Testis (tissue), 2 donors: ENCODE data around the gene TTC28.

ENCODE experiments used
- POLR2A ChIP-seq: fragments of 450-650 bp; IDR thresholded peaks from one replicate; pipeline ENCODE4 v1.6.1; 2017; ENCODE audit warnings: antibody characterized with exemption, mild to moderate bottlenecking, moderate library complexity
- TF ChIP-seq, protein P1 (sequence below), 3 experiments: fragments of 450-650 bp in 2 of 3; fragments of 200-600 bp in 1 of 3; sonication (generic) in 1 of 3; IDR thresholded peaks; one replicate each; pipeline ENCODE4 v1.5.1; 2016 to 2019; ENCODE audit warnings: antibody characterized with exemption in 3 of 3, mild to moderate bottlenecking in 2 of 3, moderate library complexity in 1 of 3

DNA sequence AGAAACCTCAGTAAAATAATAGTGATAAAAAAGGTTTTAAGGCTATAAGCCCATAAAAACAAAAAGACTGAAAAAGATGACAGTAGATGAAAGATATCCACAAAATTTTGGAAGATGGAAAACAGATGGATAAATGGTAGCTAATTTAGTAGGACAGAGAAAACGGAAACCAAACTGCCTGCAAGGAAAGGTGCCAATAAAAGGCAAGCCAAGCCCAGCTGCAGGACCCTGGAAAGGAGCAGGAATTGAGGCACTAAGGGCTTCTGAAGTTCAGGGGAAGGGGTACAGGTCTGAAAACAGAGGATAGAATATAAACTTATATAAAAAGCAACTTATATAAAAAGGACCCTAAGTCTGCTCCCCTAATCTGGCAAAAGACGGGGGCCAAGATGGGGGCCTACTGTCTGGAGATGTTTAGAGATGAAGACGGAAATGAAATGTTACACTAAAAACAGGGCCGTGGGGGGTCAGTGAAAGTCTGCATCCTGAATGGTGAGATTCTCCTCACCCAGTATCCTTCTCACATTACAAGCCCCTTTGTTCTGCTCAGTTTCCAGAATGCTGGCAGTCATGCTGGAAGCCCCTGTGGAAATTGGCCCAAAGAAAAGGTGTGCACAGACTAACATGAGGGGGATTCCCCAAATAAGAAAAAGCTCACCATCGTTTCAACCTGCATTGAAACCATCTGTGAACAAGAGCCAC lies 491.3 kb downstream of the TTC28 start:
- no peak for TF ChIP-seq POLR2A
- TF ChIP-seq, protein P1, sequence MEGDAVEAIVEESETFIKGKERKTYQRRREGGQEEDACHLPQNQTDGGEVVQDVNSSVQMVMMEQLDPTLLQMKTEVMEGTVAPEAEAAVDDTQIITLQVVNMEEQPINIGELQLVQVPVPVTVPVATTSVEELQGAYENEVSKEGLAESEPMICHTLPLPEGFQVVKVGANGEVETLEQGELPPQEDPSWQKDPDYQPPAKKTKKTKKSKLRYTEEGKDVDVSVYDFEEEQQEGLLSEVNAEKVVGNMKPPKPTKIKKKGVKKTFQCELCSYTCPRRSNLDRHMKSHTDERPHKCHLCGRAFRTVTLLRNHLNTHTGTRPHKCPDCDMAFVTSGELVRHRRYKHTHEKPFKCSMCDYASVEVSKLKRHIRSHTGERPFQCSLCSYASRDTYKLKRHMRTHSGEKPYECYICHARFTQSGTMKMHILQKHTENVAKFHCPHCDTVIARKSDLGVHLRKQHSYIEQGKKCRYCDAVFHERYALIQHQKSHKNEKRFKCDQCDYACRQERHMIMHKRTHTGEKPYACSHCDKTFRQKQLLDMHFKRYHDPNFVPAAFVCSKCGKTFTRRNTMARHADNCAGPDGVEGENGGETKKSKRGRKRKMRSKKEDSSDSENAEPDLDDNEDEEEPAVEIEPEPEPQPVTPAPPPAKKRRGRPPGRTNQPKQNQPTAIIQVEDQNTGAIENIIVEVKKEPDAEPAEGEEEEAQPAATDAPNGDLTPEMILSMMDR (IDR thresholded peaks at IDR 0.05), result no peak
